ENCODE results near the gene CUL7.

CUL7 gene

DNA sequence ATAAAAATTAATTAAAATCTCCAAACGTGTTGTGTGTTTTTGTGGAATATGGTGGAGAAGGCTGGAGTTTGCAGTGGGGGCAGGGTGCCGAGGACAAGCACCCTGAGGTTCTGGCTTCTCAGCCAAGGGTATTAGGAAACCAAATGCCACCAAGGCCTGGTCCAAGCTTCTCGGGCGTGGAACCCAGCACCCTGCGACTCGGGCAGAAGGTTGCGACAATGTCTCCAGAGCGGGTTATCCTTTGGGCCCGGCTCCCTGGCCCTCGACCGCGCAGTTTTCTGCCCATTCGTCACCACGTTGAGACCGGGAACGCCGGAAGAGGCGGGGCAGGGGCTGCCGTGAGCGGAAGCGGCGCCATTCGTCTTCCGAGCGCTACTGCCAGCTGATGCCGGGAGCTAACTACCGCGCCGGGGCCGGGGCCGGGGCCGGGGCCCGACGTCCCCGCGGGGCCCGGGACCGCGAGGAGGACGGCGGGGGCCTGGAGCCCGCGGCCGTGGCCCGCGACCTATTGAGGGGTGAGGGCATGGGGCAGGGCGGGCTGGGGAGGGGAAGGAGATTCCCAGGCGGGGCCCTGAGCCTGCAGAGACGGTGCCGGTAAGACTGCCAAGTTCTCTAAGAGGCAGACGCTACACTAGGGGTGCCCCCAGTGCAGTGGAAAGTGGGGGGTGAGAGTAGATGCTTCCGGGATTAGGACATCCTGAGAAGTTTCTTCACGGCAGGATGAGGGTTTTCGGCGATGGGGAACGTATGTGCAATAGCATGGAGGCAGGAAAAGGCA, 32.2 kb downstream of the CUL7 start, which contains the start of gene RRP36:
Gene RRP36 (plus strand): TSS at position 354 of the 778 bp plus-strand sequence. CDS start 32 bp downstream, at position 386.
- H3K9me3 Mint-ChIP-seq = no peaks in the 10 kb centered on the region
- peaks cover 10% of the 10 kb centered on the region for H3K4me1 Mint-ChIP-seq
- DNase-seq (ENCODE audit: low spot score in 2 of 2) (peak; percentile 33 to 54), ATAC-seq (ENCODE audit: low read depth) (peak; percentile 90)
- H3K27me3 Mint-ChIP-seq = no peaks in the 10 kb centered on the region
- peaks cover 22% of the 10 kb centered on the region for H3K36me3 Mint-ChIP-seq
- H3K27ac Mint-ChIP-seq = peak within 1 kb of the TSS; percentile 69
- H3K4me3 Mint-ChIP-seq = peak within 1 kb of the TSS; percentile 99

DNA sequence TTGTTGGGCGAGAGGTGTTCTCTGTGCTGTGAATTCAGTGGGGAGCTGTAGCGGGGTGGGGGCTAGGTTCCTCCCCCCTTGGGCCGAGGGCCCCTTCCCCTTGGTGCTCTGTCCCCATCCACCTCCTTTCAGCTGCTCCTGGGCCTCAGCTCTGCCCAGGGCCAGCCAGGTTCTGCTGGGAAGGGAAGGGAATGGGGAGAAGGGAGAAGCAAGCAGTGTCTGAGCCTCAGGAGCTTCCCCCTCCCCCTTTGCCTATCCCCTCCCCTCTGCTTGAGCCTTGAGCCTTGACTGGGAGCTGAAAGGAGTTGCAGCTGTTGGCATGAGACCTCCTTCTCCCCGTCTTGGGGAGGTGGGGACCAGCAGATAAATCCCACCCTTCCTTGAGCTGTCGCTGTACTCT, 32.8 kb downstream of the CUL7 start:
- peaks cover 12% of the 10 kb centered on the region for H3K4me1 Mint-ChIP-seq
- ATAC-seq (ENCODE audit: low read depth) (no peak), DNase-seq (ENCODE audit: low spot score in 2 of 2) (no peak)
- peaks cover 22% of the 10 kb centered on the region for H3K36me3 Mint-ChIP-seq
- H3K27ac Mint-ChIP-seq = no peak overlapping the region
- no peaks in the 10 kb centered on the region for H3K9me3 Mint-ChIP-seq
- no peak overlapping the region for H3K4me3 Mint-ChIP-seq
- no peaks in the 10 kb centered on the region for H3K27me3 Mint-ChIP-seq

DNA sequence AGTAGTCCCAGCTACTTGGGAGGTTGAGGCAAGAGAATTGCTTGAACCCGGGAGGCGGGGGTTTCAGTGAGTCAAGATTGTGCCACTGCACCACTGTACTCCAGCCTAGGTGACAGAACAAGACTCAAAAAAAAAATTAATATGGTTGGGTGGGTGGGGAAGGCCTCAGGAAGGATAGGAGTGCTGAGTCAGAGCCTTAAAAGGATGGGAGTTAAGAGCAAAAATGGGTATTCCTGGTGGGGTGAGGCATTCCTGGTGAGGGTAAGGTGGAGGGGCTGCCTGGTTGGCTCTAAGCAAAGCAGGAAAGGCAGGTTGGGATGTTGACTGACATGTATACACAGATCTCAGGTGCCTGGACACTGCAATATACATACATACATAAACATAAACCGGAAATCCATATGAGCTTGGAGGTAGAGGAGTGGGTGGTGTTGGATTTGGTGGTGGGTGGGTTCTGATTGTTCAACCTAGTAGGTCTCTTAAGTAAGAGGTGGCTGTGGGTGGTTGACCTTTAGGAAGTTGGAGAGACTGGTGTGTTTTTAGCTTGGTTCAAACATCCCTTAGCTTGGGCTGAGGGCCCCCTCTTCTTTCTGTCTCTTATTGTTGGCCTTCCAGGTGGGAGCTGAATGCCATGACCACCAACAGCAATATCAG, 33.5 kb downstream of the CUL7 start:
- ATAC-seq (ENCODE audit: low read depth) (no peak), DNase-seq (ENCODE audit: low spot score in 2 of 2) (no peak)
- Mint-ChIP-seq H3K36me3 (peaks cover 20% of the 10 kb centered on the region), H3K9me3 (no peaks in the 10 kb centered on the region), H3K27me3 (no peaks in the 10 kb centered on the region), H3K4me3 (peak overlapping the region; percentile 33), H3K27ac (no peak overlapping the region), H3K4me1 (peaks cover 14% of the 10 kb centered on the region)

DNA sequence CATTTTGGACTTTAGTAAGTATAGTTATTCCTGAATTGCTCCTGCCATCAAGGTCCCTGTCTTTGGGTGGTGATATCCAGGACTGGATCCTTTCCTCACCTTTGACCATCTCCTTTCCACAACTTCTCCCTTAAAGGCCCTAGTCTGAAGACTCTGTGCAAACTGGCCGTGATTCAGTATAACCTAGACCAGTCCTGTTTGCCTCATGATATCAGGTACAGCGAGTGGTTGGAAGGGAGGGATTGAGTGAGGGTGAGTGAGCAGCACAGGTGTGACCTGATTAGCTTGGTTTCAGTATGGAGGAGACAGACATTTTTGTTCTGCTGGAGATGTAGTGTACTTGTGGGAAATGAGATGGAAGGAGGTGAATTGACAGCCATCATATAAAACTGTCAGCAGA, 34.5 kb downstream of the CUL7 start:
- Mint-ChIP-seq H3K4me1 (peaks cover 16% of the 10 kb centered on the region), H3K4me3 (no peak overlapping the region), H3K27ac (no peak overlapping the region), H3K36me3 (peaks cover 14% of the 10 kb centered on the region), H3K9me3 (no peaks in the 10 kb centered on the region), H3K27me3 (no peaks in the 10 kb centered on the region)
- ATAC-seq (ENCODE audit: low read depth) = no peak
- DNase-seq (ENCODE audit: low spot score in 2 of 2) = no peak

DNA sequence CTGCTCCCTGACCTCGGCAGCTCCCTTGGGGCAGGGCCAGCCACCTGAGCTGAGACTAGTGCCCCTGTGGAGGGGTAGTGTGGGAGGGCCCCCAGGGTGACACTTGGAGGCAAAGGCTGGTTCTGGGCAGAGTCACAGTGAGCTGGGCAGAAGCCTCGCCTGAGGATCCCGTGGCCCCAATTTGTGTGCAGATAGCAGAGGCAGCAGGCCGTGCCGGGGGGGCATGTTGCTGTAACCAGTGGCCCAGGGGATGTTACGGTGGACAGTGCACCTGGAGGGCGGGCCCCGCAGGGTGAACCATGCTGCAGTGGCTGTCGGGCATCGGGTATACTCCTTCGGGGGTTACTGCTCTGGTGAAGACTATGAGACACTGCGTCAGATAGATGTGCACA, 36.7 kb downstream of the CUL7 start:
- Mint-ChIP-seq H3K36me3 (peaks cover 13% of the 10 kb centered on the region), H3K27ac (no peak overlapping the region), H3K27me3 (no peaks in the 10 kb centered on the region), H3K4me3 (no peak overlapping the region), H3K9me3 (no peaks in the 10 kb centered on the region), H3K4me1 (peaks cover 33% of the 10 kb centered on the region)
- ATAC-seq (ENCODE audit: low read depth) = no peak
- no peak for DNase-seq (ENCODE audit: low spot score in 2 of 2)

DNA sequence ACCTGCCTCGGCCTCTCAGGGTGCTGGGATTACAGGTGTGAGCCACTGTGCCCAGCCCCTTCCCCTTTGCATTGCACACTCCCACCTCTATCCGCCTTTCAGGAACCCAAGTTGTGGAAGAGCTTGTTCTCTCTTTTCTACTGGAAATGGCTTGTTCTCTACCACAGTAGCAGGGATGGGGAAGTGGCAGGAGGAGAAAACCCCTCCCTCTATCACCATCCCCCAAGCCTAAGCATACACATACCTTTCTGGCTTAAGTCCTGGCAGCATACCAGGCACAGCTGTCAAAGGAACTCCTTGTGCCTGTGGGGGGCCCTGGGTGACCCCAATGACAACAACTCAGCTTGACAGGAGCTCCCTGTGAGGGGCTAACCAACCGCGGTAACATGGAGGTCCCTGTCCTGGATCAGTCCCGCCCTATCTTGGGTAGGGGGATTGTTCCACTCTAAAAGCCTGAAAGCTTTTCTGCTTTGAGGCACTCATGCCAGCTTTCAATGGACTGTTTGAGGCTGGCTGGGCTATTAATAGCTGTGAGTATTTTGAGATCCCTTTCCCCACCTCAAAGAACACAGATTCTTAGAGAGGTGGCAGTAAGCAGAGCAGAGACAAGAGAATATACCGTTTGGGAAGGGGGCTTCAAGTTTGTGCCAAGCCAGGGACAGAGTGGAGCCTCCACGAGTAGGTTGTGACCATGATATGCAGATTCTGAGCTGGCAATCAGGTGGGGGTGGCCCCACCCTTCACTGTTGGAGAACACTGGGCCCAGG, 37.3 kb downstream of the CUL7 start:
- DNase-seq (ENCODE audit: low spot score in 2 of 2) (no peak), ATAC-seq (ENCODE audit: low read depth) (no peak)
- H3K4me3 Mint-ChIP-seq = peak overlapping the region; percentile 37
- H3K36me3 Mint-ChIP-seq = peaks cover 11% of the 10 kb centered on the region
- H3K4me1 Mint-ChIP-seq = peaks cover 31% of the 10 kb centered on the region
- no peaks in the 10 kb centered on the region for H3K27me3 Mint-ChIP-seq
- no peaks in the 10 kb centered on the region for H3K9me3 Mint-ChIP-seq
- peak overlapping the region; percentile 68 for H3K27ac Mint-ChIP-seq

DNA sequence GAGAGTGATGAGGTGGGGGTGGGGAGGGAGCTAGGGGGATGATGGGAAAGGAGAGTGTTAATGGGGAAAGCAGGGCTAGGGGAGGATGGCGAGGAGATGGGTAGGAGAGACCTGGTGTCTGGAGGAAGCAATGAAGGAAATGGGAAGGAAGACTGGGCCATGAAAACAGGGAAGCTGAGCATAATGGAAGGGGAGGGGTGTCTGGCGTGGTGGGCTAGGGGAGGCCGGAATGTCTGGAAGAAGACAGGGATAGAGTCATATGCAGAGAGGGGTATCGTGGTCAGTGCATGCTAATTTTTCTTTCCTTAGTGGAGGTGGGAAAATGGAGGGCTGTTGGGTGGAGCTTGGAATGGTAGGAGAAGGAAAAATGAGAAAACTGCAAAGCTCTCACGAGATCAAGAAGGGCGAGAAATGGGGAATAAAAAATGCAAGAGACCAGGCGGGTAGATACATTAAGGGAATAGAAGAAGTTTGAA, 39.2 kb downstream of the CUL7 start:
- DNase-seq (ENCODE audit: low spot score in 2 of 2) = no peak
- Mint-ChIP-seq H3K4me1 (peaks cover 34% of the 10 kb centered on the region), H3K27ac (peak overlapping the region; percentile 93), H3K36me3 (peaks cover 16% of the 10 kb centered on the region), H3K4me3 (peak overlapping the region; percentile 99), H3K27me3 (no peaks in the 10 kb centered on the region), H3K9me3 (no peaks in the 10 kb centered on the region)
- no peak for ATAC-seq (ENCODE audit: low read depth)

DNA sequence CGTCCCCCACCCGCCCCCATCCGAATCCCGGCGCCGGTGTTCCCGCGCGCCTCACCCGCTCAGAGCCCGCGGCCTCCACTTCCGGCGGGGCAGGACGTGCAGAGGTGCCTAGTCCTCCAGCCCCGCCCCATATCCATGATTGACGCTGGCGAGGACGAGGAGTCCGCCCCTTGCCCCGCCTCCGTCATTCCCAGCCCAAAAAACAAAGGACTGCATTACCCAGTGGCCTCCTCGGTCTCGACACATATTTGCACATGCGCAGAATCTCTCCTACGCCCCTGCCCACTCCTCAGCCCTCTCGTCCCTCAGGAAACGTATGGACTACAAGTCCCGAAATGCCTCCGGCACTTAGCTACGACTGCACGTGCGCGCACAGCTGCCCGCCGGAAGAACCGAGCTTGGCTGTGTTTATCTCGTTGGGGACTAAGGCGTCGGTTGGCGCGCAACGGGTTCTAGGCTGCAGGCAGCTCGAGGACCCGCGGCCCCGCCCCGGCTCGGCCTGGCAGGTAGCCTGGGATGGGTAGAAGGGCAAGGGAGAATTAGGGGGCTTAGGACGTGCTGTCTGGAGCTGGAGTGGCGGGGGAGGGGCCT, 39.7 kb downstream of the CUL7 start, which contains the start of the genes KLHDC3 and MEA1:
Gene KLHDC3 (plus strand): TSS at position 407 of the 591 bp plus-strand sequence. CDS start 2,944 bp downstream, outside the sequence.
Gene MEA1 (minus strand): TSS at position 104 of the 591 bp plus-strand sequence. CDS start 133 bp downstream, outside the sequence.
- Mint-ChIP-seq H3K36me3 (peaks cover 13% of the 10 kb centered on the region), H3K27ac (peak within 1 kb of the TSS; percentile 93), H3K27me3 (no peaks in the 10 kb centered on the region), H3K4me1 (peaks cover 37% of the 10 kb centered on the region), H3K4me3 (peak within 1 kb of the TSS; percentile 99), H3K9me3 (no peaks in the 10 kb centered on the region)
- DNase-seq (ENCODE audit: low spot score in 2 of 2) (peak; percentile 81 to 95), ATAC-seq (ENCODE audit: low read depth) (peak; percentile 89)

DNA sequence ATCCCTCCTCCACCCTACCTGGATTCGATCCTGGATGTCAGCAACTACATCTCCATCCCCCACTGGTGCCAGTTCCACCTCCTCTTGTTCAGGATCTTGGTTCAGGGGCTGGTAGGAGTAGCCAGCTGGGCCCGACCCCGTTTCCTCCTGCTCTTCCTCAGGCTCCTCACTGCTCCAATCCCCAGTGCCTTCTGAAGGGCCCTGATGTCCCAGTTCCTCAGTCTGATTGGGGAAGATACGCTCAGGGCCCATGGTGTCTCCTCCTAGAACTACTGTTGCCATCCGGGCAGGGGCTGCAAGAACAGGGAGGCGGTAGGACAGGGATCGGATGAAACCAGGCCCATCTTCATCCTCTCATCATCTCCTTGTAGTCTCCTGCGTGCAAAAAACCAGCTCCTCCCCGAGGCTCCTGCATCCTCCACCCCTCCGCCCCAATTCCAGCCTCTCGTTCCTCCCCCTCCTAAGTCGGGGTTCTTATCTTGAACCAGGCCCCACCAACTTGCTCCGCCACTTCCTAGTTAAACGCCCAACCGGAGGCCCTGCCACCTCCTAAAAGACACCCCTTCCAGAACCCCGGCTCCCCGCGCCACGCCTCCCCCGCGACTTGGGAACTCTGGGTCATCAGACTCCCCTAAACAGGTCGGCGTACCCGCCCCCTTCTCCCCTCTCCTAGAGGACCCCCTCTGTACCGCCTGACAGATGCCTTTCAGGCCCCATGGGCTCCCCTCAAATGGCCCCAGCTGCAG, 40.4 kb downstream of the CUL7 start:
- no peaks in the 10 kb centered on the region for H3K27me3 Mint-ChIP-seq
- ATAC-seq (ENCODE audit: low read depth) (peak; percentile 6), DNase-seq (ENCODE audit: low spot score in 2 of 2) (no peak)
- peaks cover 13% of the 10 kb centered on the region for H3K36me3 Mint-ChIP-seq
- peak overlapping the region; percentile 99 for H3K4me3 Mint-ChIP-seq
- H3K27ac Mint-ChIP-seq = peak overlapping the region; percentile 93
- no peaks in the 10 kb centered on the region for H3K9me3 Mint-ChIP-seq
- H3K4me1 Mint-ChIP-seq = peaks cover 42% of the 10 kb centered on the region

DNA sequence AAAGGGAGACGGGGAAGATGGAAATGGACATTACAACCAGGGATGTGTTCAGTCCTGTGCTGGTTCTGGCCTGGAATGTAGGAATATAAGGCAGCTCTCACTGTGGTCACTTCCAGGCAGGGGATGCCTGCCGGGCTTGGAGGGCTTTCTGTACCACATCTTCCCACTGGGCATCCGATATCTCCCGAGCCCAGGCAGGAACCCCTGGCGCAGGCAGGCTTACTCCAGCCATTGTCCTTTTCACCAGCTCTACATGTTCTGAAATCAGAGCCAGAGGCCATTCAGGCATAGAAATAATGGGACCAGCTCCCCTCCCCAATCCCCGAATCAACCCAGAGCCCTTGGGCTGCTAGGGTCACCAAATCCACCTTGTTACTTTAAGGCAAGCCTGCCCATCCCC, 41.3 kb downstream of the CUL7 start:
- Mint-ChIP-seq H3K4me1 (peaks cover 42% of the 10 kb centered on the region), H3K27me3 (no peaks in the 10 kb centered on the region), H3K4me3 (peak overlapping the region; percentile 28), H3K9me3 (no peaks in the 10 kb centered on the region), H3K36me3 (peaks cover 9% of the 10 kb centered on the region), H3K27ac (peak overlapping the region; percentile 93)
- DNase-seq (ENCODE audit: low spot score in 2 of 2) (no peak), ATAC-seq (ENCODE audit: low read depth) (no peak)

DNA sequence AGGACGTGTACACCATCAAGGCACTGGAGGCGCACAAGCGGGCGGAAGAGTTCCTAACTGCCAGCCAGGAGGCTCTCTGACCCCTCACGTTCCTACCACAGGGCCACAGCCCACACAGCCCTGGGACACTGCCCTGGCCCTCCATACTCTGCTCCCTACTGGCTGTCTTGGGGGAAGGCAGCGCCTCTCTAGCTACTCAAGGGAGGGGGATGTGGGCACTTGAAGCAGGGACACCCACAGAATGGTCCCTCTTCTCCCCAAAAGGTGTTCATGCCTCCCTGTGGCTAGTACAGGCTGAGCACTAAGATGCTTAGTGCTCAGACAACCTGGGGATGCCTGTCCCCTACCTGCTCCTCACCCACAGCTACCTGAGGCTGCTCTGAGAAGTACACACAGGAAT, 42.4 kb downstream of the CUL7 start:
- peaks cover 13% of the 10 kb centered on the region for H3K36me3 Mint-ChIP-seq

DNA sequence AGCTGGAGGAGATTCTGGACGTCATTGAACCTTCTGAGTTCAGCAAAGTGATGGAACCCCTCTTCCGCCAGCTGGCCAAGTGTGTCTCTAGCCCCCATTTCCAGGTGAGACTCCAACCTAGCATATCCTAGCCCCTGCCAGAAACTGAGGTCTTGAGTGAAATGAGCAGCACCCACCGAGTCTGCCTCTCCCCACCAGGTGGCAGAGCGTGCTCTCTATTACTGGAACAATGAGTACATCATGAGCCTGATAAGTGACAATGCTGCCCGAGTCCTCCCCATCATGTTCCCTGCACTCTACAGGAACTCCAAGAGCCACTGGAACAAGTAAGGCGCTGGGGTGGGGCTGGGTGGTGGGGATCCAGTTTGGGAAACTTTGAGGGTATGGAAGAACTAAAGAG, 44.5 kb downstream of the CUL7 start:
- H3K27me3 Mint-ChIP-seq = no peaks in the 10 kb centered on the region
- no peaks in the 10 kb centered on the region for H3K9me3 Mint-ChIP-seq
- peak overlapping the region; percentile 70 for H3K27ac Mint-ChIP-seq
- DNase-seq (ENCODE audit: low spot score in 2 of 2) (no peak), ATAC-seq (ENCODE audit: low read depth) (no peak)
- H3K36me3 Mint-ChIP-seq = peaks cover 14% of the 10 kb centered on the region
- no peak overlapping the region for H3K4me3 Mint-ChIP-seq
- peaks cover 33% of the 10 kb centered on the region for H3K4me1 Mint-ChIP-seq

More for the DNA sequence above, 42.4 kb downstream of the CUL7 start:
- ATAC-seq (ENCODE audit: low read depth) (no peak), DNase-seq (ENCODE audit: low spot score in 2 of 2) (no peak)
- Mint-ChIP-seq H3K4me1 (peaks cover 42% of the 10 kb centered on the region), H3K9me3 (no peaks in the 10 kb centered on the region), H3K27me3 (no peaks in the 10 kb centered on the region), H3K27ac (no peak overlapping the region), H3K4me3 (no peak overlapping the region)

DNA sequence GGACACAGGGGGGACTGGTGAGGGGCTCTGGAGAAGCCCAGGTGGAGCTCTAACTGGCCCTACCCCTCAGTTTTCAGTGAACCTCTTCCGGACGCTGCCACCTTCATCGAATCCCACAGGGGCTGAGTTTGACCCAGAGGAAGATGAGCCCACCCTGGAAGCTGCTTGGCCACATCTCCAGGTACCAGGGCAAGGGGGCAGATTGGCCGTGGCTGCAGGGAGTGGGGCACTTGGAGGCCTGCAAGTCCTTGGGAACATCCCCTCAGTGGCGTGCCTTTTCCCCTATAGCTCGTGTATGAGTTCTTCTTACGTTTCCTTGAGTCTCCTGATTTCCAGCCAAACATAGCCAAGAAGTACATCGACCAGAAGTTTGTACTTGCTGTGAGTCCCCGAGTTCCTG, 46.5 kb downstream of the CUL7 start:
- peaks cover 15% of the 10 kb centered on the region for H3K4me1 Mint-ChIP-seq
- H3K9me3 Mint-ChIP-seq = no peaks in the 10 kb centered on the region
- peaks cover 14% of the 10 kb centered on the region for H3K36me3 Mint-ChIP-seq
- no peaks in the 10 kb centered on the region for H3K27me3 Mint-ChIP-seq
- no peak overlapping the region for H3K4me3 Mint-ChIP-seq
- DNase-seq (ENCODE audit: low spot score in 2 of 2) (no peak), ATAC-seq (ENCODE audit: low read depth) (no peak)
- no peak overlapping the region for H3K27ac Mint-ChIP-seq

Measured in memory B cell (primary cell).